ENCODE measurements around the gene CHRNA10.

CHRNA10 gene

GRCh38 chr11:3669742-3670183 is 1.4 kb downstream of the CHRNA10 start:
- H3K27ac ChIP-seq = no peak overlapping the region
- no peak overlapping the region for H3K4me3 ChIP-seq
- no peak for DNase-seq (ENCODE audit: low read depth, low spot score)
- H3K9me3 ChIP-seq (ENCODE audit: low read depth, low read length) = no peaks in the 10 kb centered on the region
- H3K9ac ChIP-seq (ENCODE audit: insufficient read length) = no peak overlapping the region
- peaks cover 20% of the 10 kb centered on the region for H3K36me3 ChIP-seq (ENCODE audit: insufficient read depth, low read length)
- TF ChIP-seq EZH2 (IDR thresholded peaks at IDR 0.05) (no peak), POLR2AphosphoS5 (IDR thresholded peaks at IDR 0.05; ENCODE audit: borderline replicate concordance, low read depth, low read length) (no peak), FOXP2 (optimal IDR thresholded peaks at IDR 0.05; ENCODE audit: control extremely low read depth, extremely low read length, insufficient read depth) (no peak)

- Histone ChIP-seq H3K27ac (no peak overlapping the region), H3K36me3 (ENCODE audit: insufficient read depth, low read length) (peaks cover 14% of the 10 kb centered on the region), H3K4me3 (no peak overlapping the region), H3K9ac (ENCODE audit: insufficient read length) (no peak overlapping the region), H3K9me3 (ENCODE audit: low read depth, low read length) (no peaks in the 10 kb centered on the region)
- TF ChIP-seq EZH2 (IDR thresholded peaks at IDR 0.05) (no peak), FOXP2 (optimal IDR thresholded peaks at IDR 0.05; ENCODE audit: control extremely low read depth, extremely low read length, insufficient read depth) (no peak), POLR2AphosphoS5 (IDR thresholded peaks at IDR 0.05; ENCODE audit: borderline replicate concordance, low read depth, low read length) (no peak)
- DNase-seq (ENCODE audit: low read depth, low spot score) = no peak
Measured at GRCh38 chr11:3669128-3669527, 2.1 kb downstream of the CHRNA10 start.

DNA sequence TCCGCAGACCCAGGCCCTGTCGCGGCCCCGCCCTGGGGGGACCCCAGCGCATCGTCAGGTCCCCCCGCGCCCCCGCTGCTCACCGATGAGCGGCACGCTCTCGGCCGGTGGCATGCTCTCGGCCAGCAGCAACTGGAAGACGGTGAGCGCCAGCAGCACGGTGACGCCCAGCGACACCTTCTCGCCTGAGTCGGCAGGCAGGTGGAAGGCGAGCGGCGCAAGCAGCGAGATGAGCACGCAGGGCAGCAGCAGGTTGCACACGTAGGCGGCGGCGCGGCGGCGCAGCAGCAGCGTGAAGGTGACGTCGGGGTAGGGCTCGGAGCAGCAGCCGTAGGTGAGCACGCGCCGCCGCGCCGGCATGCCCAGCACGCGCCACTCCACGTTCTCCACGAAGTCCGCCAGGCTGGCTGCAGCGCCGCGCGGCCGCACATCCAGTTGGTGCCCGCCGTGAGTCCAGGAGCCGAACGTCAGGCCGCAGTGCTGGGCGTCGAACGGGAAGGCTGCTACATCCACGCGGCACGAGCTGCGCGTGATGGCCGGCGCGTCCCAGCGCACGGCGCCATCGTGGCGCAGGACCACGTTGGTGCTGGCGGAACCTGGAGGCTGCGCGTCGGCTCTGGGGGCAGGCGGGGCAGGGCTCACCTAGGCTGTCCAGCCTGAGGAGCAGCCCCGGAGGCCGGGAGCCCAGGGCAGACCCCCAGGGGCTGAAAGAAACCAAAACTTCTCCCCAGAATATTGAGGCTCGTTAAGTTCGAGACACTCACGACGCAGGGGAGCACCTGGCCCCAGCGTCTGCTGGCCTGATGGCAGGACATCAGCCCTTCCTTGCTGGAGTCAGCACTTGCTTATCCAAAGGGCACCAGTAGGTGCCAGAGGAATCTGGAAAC is 3.8 kb downstream of the CHRNA10 start:
- Histone ChIP-seq H3K4me3 (no peak overlapping the region), H3K9ac (ENCODE audit: insufficient read length) (no peak overlapping the region), H3K9me3 (ENCODE audit: low read depth, low read length) (no peaks in the 10 kb centered on the region), H3K27ac (no peak overlapping the region), H3K36me3 (ENCODE audit: insufficient read depth, low read length) (peaks cover 4% of the 10 kb centered on the region; the same call in 1 of the 2 replicates)
- no peak for TF ChIP-seq FOXP2 (optimal IDR thresholded peaks at IDR 0.05; ENCODE audit: control extremely low read depth, extremely low read length, insufficient read depth)
- TF ChIP-seq EZH2 (IDR thresholded peaks at IDR 0.05) = no peak
- DNase-seq (ENCODE audit: low read depth, low spot score) = no peak

- TF ChIP-seq FOXP2 (optimal IDR thresholded peaks at IDR 0.05; ENCODE audit: control extremely low read depth, extremely low read length, insufficient read depth) (no peak), POLR2AphosphoS5 (IDR thresholded peaks at IDR 0.05; ENCODE audit: borderline replicate concordance, low read depth, low read length) (no peak), EZH2 (IDR thresholded peaks at IDR 0.05) (no peak)
- H3K36me3 ChIP-seq (ENCODE audit: insufficient read depth, low read length) = no peaks in the 10 kb centered on the region; the same call in 1 of the 2 replicates
- no peak overlapping the region for H3K9ac ChIP-seq (ENCODE audit: insufficient read length)
- DNase-seq (ENCODE audit: low read depth, low spot score) = no peak
- no peak overlapping the region for H3K27ac ChIP-seq
- no peak overlapping the region for H3K4me3 ChIP-seq
- H3K9me3 ChIP-seq (ENCODE audit: low read depth, low read length) = no peaks in the 10 kb centered on the region
Measured at GRCh38 chr11:3666023-3666530, 5.1 kb downstream of the CHRNA10 start.

GRCh38 chr11:3665336-3666022 is 5.7 kb downstream of the CHRNA10 start:
- Histone ChIP-seq H3K9ac (ENCODE audit: insufficient read length) (no peak overlapping the region), H3K36me3 (ENCODE audit: insufficient read depth, low read length) (no peaks in the 10 kb centered on the region; the same call in 1 of the 2 replicates), H3K9me3 (ENCODE audit: low read depth, low read length) (no peaks in the 10 kb centered on the region), H3K4me3 (no peak overlapping the region), H3K27ac (no peak overlapping the region)
- no peak for DNase-seq (ENCODE audit: low read depth, low spot score)
- TF ChIP-seq EZH2 (IDR thresholded peaks at IDR 0.05) (no peak), POLR2AphosphoS5 (IDR thresholded peaks at IDR 0.05; ENCODE audit: borderline replicate concordance, low read depth, low read length) (no peak), FOXP2 (optimal IDR thresholded peaks at IDR 0.05; ENCODE audit: control extremely low read depth, extremely low read length, insufficient read depth) (no peak)

DNA sequence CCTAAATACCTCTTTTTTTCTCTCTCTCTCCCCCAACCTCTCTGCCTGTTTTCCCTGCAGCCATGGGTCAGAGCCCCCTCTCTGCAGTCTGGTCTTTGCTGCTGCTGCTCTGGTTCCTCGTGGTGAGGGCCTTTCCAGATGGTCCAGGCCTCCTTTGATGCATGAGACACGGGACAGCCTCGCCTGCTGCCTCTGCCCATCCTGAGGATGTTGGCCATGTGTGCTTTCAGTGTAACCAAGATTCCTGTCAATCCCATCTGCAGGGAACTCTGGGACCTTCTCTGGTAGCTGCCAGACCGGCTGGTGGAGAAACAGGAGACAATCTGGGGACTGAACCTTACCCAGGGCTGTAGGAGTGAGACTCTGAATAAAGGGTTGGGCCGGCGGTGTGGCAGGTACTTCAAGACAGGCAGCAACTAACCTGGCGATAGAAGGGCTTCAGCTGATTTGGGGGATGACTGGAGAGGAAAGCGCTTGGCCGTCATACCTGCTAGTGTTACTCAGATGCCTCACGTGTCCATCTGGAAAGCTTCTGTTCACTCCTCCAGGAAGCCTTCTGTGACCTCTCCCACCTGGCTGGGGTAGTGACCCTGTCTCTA is 7.1 kb downstream of the CHRNA10 start:
- no peak overlapping the region for H3K27ac ChIP-seq
- no peaks in the 10 kb centered on the region; the same call in 1 of the 2 replicates for H3K36me3 ChIP-seq (ENCODE audit: insufficient read depth, low read length)
- no peaks in the 10 kb centered on the region for H3K9me3 ChIP-seq (ENCODE audit: low read depth, low read length)
- no peak for DNase-seq (ENCODE audit: low read depth, low spot score)
- H3K9ac ChIP-seq (ENCODE audit: insufficient read length) = no peak overlapping the region
- TF ChIP-seq FOXP2 (optimal IDR thresholded peaks at IDR 0.05; ENCODE audit: control extremely low read depth, extremely low read length, insufficient read depth) (no peak), EZH2 (IDR thresholded peaks at IDR 0.05) (no peak)
- H3K4me3 ChIP-seq = no peak overlapping the region

DNA sequence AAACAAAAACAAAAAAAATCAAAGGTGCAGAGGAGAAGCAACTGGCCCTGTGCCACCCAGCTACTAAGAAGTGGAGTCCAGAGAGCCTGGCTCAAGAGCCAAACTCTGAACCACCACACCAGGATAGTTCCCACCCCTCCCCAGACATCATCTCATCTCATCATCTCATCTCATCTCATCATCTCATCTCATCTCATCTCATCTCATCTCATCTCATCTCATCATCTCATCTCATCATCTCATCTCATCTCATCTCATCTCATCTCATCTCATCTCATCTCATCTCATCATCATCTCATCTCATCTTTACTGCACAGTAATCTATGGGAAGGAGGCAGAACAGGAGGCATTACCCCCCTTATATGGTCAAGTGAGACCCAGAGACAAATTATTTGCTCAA is 8.3 kb downstream of the CHRNA10 start:
- H3K4me3 ChIP-seq = no peak overlapping the region
- H3K36me3 ChIP-seq (ENCODE audit: insufficient read depth, low read length) = no peaks in the 10 kb centered on the region; the same call in 1 of the 2 replicates
- no peak overlapping the region for H3K27ac ChIP-seq
- H3K9ac ChIP-seq (ENCODE audit: insufficient read length) = no peak overlapping the region
- TF ChIP-seq EZH2 (IDR thresholded peaks at IDR 0.05) (no peak), POLR2AphosphoS5 (IDR thresholded peaks at IDR 0.05; ENCODE audit: borderline replicate concordance, low read depth, low read length) (no peak), FOXP2 (optimal IDR thresholded peaks at IDR 0.05; ENCODE audit: control extremely low read depth, extremely low read length, insufficient read depth) (no peak)
- H3K9me3 ChIP-seq (ENCODE audit: low read depth, low read length) = no peaks in the 10 kb centered on the region
- no peak for DNase-seq (ENCODE audit: low read depth, low spot score)

DNA sequence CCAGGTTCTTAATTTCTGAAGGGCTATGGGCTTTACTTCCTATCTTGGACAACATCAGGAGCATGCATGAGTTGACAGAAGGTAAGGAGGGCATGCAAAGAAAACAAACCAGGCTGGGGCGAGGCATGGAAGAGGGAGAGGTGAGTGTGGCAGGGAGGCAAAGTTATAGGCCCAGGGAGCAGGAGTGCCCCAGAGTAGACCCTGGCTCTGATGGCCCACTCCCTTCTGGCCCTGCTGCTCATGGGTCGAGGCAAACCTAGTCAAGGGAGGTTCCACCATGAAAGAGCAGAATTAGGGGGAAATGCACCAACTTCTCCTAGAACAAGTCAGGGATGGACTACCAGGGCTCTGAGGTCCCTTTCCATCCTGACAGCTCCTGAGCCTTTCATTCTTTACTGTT is 10.2 kb downstream of the CHRNA10 start:
- Histone ChIP-seq H3K36me3 (ENCODE audit: insufficient read depth, low read length) (no peaks in the 10 kb centered on the region), H3K27ac (no peak overlapping the region), H3K9me3 (ENCODE audit: low read depth, low read length) (no peaks in the 10 kb centered on the region), H3K9ac (ENCODE audit: insufficient read length) (no peak overlapping the region), H3K4me3 (no peak overlapping the region)
- TF ChIP-seq POLR2AphosphoS5 (IDR thresholded peaks at IDR 0.05; ENCODE audit: borderline replicate concordance, low read depth, low read length) (no peak), FOXP2 (optimal IDR thresholded peaks at IDR 0.05; ENCODE audit: control extremely low read depth, extremely low read length, insufficient read depth) (no peak)
- no peak for DNase-seq (ENCODE audit: low read depth, low spot score)

All from SK-N-MC (cell line).